NCI-H510A treated with DMSO at 0.1 percent for 48 hours (cell line): ENCODE data around the gene TGFA.
A peak's percentile ranks its signal among the peaks of the same experiment; 100 is the strongest.

ENCODE experiments used
- DNase-seq: peaks from one replicate; lab custom pipeline; 2025; lab: John Stamatoyannopoulos, UW

TGFA gene

DNA sequence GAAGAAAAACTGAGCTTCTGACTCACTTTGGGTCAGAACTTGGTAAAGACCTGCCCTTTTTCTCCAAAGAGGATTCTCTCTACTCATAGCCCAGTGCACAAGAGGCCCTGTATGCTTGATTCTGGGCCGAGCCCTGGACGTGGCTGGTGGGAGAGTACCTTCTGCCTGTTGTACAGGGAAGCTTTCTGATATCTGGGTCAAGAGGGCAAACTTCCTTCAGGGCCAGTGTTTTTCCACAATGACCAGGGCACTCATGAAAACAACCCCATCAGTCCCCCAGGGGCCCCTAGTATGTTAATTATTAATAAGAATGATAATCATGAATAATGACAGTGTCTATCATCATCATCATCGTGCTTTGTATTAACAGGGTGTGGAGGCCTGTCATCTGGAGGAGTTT lies 90.0 kb downstream of the TGFA start:
- no peak for DNase-seq

DNA sequence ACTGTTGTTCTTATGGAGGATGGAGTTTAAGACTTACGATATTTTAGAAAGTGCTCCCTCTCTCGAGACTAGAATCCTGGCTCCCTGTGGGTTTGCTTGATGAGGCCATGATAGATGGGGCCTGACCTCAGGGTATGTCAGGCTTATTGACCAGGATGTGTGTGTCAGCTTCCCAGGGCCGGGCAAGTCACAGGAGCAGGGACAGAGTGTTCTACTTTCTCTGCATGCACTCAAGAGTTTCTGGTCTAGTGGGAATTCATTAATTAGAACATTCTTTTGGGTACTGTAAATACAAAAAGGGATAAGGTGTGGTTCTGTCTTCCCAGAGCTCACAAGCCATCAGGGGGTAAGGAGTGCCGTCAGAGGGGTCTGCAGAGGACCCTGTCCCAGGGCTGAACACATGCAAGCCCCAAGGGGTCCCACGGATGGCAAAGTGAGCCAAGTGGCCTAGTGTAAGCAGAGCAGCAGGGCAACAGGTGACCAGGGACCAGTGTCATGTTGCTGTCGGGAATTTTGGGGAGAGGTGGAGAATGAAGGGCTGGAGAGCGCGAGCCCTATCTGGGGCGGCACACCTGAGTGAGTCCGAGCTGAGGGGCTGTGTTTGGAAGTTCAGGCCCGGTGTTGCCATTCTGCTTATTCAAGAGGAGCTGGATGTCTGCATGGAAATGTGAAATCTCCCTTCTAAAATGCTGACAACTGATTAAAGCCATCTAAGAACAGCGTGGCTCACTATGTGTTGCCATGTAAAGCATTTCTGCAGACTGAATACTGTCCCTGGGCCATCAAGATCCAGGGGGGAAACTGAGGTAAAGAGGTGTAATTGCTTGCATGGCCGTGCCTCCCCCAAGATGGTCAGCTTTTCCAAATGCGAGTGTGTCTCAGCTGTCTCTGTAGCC lies 91.4 kb downstream of the TGFA start:
- no peak for DNase-seq

DNA sequence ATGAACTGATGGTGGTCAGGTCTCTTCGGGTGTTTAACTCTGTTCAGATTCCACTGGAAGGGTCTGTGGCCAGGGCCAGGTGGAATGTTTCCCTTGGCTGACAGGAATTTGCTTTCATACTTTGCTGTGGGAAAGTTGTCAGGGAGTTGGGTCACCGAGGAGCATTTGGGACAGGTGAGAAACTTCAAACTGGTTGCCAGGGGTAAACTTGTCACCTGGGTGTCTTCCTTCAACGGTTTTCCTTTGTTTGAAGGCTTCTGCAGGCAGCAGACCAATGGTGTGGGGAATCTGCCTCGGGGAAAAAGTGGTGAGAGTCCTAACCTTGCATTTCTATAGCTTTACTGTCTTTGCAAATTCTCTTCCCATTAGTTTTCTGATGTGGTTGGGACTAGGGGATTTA lies 92.2 kb downstream of the TGFA start:
- DNase-seq, result no peak

DNA sequence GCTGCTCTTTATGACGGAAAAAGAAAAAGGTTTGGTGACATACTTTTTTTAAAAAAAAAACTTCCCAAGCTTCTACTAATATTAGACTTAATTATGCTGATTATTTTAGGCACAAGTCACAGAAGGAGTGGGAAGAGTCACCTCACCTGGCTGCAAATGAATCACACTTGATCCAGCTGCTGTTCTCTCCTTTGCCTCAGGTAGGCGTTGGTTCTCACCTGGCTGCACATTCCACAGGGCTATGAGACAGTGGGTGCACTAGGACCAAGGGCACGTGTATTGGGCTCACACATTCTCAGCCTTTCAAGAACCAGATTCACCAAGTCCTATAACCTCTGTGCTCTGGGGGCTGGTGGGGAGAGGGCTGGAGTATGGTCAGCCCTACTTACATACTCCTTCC lies 93.3 kb downstream of the TGFA start:
- DNase-seq, result no peak

DNA sequence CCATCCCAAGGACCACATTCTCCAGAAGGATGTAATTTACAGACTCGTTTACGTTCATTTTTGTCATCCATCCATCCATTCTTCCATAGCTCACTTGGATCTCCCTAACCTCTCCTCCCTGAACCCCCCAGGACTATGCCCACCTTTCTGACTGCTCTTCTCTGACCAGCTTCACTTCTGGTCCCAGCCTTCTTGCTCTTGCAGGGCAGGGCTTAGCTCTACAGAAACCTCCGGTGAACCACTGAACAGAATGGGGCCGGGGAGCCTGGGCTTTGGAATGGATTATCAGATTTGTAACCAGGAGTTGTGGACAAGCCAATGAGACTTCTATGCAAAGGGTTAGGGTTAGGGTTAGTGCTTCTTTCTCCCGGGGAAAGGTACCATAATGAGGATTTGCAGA lies 95.0 kb downstream of the TGFA start:
- DNase-seq, result no peak

DNA sequence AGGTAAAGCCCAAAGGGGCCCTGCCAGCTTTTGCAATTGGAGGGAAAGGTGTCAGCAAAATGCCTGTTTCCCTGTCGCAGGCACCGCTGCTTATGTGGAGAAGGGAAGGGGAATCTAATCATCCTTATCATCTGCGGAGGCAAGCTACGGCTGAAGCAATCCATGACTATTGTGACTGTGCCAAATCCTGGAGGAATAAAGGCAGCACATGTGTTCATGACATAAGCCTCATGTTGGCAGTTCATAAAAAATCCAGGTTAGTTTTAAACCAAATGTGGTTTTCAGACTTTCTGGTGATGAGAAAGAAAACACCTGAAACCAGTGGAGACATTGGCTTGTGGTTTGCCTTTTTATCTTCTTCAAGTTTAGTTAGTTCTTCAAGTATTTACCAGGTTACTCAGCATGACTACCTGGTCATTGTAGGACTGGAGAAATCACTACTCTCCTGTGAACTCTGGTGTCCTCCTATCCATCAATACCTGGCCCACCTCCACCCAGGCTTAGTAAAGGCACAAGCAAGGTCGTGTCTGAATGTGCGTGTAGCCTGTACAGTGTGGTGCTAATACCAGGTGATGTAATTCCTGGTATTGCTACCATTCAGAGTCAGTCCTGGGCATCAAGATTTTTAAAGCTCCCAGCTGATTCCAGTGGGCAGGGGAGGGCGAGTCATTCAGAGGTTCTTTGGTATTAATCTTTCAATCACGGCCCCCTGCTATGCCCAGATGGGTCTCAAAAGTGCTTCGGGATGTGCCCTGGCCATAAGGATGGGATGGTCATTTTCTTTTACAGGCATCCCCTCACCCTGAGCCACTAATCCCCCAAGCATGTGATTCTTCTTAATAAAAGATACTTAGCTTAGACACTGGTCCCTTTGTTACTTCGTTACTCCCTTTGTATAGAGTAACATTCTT lies 96.8 kb downstream of the TGFA start:
- DNase-seq, result no peak

DNA sequence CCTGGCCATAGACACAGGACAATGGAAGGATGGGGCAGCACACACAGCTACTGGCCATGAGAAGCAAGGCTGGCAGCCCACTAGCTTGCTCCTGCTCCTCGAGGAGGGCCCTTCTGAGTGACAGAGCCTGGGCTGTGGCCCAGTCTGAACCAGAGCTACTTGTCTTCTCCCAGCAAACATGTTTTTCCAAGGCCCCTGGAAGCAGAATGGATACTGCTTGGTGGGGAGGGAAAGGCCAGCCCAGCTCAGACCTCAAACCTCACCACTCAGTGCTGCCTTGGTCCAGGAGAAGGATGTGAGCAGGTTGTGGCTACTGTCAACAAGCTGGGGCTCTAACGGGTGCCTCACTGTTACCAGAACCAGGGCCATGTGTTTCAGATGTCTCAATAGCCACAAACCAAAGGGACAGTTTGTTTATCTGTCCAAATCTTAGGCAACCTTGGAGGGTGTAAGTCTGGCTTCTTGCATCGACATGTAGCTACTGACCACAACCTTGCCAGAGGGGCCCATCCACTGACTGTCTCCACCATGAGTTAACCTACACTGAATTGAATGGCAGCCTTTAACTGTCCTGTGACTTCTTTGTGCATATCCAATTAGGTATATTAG lies 98.6 kb downstream of the TGFA start:
- DNase-seq, result no peak

DNA sequence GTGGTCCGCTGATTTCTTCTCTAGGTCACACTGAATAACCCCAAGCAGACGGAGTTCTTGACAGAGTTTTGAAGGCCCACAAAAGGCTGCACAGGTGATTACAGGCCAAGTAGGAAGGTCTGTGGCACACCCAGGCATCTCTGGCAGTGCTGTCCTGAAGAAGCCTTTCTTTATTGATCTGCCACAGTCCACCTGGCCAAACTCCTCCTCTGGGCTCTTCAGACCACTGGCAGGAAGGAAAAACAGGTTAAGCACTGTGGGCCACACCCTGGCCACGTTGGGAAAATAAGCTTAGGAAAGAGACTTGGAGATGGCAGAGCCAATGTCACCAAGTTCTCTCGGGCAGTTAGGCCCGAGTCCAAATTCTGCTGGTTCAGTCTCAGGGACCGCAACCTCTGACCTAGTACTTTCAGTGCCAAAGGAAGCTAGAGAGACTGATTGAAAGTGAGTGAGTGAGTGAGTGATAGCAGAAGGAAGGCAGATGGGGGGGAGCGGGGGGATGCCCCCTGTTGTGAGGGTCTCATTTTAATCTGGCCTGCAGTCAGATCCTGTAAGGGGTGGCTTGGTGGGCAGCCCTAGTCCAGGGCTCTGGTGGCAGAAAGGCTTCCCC lies 102.9 kb downstream of the TGFA start:
- peak; percentile 16 for DNase-seq

DNA sequence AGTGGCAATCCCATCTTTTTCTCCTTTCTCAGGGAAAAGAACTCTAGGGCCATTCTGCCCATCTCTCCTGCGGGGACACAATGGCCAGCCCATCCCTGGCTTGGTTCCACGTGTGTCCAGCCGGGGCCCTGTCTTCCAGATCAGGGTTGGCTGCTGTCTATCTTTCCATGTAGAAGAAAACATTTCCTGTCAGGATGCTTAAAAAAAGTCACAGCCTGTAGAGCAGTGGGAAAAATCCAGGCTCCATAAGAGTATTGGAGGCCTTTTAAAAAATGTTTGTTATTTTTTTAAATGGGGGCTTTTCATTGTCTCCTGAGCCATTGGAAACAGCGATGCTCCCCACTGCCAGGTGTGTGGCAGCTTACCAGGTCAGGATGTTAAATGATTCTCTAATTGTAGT lies 105.6 kb downstream of the TGFA start:
- DNase-seq, result no peak

DNA sequence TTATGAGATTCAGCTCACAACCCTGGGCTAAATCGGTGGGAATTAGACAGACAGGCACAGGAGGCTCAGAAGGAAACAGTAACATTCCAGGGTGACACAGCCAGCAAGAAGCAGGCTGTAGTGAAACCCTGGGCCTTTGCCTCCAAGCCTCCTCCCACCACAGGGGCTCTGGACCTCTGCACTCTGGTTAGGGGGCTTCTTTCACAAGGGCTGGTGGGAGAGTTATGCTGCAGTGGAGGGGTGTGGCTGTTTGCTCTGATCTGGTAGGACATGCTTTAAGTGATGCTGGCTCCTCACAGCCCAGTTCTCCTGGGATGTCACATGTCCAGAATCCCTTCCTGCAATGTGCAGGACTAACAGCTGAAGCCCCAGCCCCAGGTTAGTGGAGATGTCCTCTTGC lies 109.9 kb downstream of the TGFA start:
- no peak for DNase-seq

DNA sequence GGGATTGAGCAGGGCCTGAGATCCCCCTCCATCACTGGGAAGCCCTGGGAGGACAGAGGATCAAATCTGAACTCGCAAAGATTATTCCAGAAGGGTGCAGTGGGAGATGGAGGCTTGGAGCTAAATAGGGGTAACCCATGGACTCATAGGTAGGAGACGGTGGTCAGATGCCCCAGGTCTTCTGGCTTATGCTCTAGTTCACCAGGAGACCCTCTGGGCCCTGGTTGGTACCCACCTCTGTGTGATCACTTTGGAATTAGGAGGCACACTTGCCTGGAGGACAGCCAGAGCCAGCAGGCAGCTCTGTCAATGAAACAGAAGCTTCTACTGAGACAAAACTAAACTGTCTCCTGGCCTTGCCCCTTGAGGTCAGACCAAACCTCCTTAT lies 110.6 kb downstream of the TGFA start:
- no peak for DNase-seq

DNA sequence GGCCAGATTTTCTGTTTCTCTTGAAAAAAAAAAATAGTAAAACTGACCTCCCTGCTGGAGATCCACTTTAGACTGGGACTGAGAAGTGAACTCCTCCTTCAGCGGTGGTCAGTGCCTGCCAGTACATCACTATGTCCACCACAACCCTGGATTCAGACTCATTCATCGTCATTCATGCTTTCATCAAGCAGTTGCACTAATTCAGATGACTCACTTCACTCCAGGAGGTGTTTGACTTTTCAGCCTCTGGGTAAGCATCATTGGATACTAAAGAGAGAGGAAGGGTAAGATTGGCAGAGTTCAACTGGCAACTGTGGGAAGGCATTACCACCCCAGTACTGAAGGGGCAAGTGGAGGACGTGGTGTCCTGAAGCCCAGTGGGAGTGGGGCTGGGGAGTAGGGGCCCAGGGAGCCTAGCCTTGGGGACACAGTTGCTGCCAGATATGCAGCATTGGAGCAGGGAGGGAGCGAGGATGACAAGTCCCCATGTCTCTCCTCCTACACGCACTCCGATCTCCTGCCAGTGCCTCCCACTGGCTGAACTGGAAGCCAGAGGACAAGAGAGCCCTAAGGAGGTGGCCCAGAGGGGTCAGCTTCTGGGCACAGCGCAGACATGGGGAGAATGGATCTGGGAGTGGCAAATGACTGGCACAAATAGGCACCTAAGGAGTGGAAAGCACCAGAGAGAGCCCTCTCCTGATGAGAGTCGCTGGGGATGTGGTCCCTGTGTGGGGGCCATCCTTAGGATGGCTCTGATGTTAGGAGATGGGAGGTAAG lies 111.1 kb downstream of the TGFA start:
- no peak for DNase-seq

DNA sequence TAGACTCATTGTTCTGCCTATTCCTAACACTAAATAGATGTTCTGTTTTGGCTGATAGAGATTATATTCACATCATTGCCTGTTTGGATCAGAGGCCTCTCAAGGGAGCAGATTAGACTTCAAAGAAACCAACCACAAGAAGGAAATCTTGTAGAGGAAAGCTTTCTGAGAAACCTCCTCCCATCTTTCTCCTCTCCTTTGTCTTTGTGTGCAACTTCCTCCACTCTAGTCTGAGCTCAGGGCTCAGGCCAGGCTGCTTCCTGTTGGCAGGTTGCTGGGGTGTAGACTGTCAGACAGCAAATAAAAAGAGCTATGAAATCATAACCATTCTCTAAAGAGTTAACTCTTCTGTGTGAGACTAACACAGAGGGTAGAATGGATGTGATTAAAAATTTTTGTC lies 113.0 kb downstream of the TGFA start:
- no peak for DNase-seq

DNA sequence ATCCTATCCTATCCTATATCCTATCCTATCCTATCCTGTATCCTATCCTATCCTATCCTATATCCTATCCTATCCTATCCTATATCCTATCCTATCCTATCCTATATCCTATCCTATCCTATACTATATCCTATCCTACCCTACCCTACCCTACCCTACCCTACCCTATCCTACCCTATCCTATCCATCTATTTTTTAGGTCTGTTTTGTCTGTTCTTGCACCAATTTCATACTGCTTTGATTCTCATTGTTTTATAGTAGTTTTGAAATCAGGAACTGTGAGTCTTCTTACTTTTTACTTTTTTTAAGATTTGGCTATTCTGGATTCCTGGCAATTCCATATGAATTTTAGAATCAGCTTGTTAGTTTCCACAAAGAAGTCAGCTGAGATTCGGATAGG lies 118.5 kb downstream of the TGFA start:
- DNase-seq, result no peak

DNA sequence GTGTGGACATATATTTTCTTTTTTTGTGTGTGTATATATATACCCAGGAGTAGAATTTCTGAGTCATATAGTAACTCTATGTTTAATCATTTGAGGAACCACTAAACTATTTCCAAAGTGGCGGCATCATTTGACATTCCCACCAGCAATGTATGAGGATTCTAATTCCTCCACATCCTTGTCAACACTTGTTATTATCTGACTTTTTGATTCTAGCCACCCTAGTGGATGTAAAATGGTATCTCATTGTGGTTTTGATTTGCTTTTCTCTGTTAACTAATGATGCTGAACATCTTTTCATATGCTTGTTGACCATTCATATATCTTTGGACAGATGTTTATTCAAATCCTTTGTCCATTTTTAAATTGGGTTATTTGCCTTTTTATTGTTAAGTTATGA lies 120.3 kb downstream of the TGFA start:
- DNase-seq, result no peak

DNA sequence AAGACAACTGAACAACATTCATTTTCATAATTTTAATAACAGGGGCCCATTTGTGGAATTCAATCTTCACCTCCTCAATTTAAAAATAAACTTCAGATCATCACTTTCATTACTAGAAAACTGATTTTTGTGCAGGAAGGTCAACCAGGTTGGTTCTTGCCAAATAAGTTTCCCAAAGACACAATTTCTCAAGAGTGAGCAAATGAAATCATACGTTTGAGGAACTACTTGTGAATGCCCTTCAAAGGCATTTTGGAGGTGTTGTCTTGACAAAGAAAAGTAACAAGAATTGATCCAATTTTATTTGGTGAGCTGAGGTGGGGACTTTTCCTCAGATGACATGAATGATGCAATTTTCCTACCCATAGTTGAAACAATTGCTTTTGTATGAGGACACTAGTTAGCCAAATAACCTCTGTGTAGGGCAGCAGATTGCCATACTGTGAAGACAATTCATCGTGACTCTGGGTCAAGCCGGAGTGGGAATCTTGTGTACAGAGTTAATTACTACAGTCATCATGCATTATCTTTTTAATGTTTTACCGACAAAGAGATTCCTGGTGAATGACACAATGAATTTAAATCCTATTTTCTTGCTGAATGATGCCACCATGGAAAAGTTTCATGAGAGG lies 121.8 kb downstream of the TGFA start:
- no peak for DNase-seq

DNA sequence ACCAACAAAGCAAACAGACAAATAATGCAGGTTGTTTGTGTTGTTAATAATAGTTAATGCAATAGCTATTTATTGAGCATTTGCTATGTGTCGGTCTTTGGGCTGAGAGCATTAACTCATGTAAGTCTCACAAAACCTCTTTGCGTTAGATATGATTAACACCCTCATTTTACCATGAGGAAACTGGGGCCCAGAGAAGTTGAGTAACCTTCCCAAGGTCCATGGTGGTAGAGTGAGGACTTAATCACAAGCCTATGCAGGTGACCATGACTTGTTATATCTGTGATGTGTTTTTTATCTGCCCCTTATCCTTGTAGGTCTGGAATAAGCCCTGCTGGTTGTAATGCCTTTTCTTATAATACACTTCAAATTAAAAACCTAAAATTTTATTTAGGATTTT lies 127.3 kb downstream of the TGFA start:
- no peak for DNase-seq

DNA sequence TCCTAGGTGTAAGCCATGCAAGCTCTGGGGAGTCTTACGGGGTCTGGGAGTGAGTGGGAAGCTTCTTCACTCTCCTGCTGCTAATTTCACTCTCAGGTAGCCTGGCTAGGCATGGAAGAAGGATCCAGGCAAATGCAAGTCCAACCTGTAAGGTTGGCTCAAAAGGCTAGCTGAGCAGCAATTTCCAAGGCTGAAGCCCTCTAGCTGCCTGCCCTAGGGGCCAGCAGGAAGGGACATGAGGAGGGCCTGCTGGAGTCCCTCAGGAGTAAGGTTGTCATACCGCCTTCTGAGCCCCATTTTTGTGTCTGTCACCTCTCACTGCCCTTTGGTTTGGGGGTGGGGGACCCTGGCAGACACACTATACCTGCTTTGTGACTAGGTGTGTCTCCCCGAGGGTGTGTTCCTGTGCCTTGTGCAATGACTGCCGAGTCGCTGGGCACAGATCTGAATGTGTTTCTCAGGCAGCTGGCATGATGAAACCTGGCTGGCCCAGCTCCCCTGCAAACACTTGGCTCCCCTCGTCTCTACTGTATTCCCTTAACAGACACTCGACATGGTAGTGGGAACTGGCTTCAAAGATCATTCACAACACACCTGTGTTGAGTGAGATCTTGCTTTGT lies 127.8 kb downstream of the TGFA start:
- peak; percentile 41 for DNase-seq

DNA sequence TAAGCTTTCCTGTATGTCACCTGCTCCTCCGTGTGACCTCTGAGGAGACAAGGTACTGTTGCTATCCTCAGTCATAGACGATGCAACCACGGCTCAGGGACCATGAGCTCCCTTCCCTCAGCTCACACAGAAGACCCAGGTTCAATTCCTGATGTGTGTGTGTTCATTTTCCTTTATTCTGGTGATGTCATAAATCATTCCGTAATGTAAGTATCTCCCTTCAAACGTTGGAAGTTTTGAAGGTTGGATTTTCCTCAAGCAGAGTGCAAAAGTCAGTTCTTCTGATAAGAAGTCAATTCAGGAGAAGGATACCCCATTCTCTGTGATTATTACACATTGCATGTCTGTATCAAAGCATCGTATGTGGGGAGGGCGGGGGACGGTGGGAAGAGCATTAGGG lies 132.9 kb downstream of the TGFA start:
- no peak for DNase-seq

DNA sequence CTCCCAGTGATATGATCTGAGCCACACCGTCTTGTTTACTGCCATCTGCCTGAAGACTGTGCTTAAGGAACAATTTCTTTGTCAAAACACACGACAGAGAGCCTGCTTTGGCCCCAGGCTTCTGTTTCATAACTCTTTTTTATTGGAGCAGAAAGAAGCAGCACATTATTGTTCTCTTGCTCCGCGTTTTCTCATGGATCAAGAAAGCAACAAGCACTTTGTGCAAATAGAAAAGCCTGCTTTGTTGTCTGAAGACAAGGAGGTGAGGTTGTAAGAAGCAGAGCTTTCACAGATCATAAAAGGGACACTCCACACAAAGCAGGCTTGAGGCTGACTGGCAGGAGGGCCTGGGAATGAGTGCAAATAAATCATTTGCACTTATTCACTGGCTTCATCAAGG lies 133.5 kb downstream of the TGFA start:
- no peak for DNase-seq

DNA sequence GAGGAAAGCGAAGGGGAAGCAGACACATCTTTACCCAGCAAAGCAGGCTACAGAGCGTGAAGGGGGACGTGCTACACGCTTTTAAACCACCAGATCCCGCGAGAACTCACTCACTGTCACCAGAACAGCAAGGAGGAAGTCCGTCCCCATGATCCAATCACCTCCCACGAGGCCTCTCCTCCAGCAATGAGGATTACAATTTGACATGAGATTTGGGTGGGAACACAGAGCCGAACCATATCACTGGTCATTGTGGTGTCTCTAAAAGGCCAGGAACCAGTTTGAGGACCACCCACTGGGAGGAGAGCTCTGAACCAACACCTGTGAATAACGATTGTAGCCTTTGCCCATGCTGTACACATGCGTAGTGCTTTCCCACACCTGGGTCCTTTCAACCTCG lies 135.1 kb downstream of the TGFA start:
- DNase-seq, result no peak
